A172 (cell line): ENCODE results near the gene WNT8B. TPM values are rescaled to one million over a fixed set of nuclear protein-coding genes. Genes with fewer than 3 reads are reported as not detected.
A peak's percentile ranks its signal among the peaks of the same experiment; 100 is the strongest.

Experiments
- DNase-seq: peaks from one replicate; pipeline ENCODE4 v3.0.0-alpha.2; 2015; ENCODE audit warnings: low spot score
- total RNA-seq: library from RNA; depleted of rRNA; stranded (reverse); fragments of >200 nt; shearing (Covaris generic); gene quantifications from 2 replicates; pipeline ENCODE4 v1.2.3, GENCODE V29; 2014; rRNA removed

WNT8B gene
- total RNA-seq, 1 experiment from 2014 or later = not detected

GRCh38 chr10:100519311-100520051 is 56.7 kb downstream of the WNT8B start, which contains the start of gene SEC31B:
Gene SEC31B, minus strand, starts transcription at chr10:100519861. Its CDS starts 2,909 bp downstream, at chr10:100516952.
- no peak for DNase-seq

GRCh38 chr10:100520811-100521210 is 58.0 kb downstream of the WNT8B start:
- DNase-seq = no peak

- DNase-seq = no peak
Observed at GRCh38 chr10:100522107-100522801, 59.4 kb downstream of the WNT8B start.

GRCh38 chr10:100522945-100523344 is 60.1 kb downstream of the WNT8B start:
- no peak for DNase-seq

GRCh38 chr10:100524206-100524605 is 61.4 kb downstream of the WNT8B start:
- no peak for DNase-seq

- no peak for DNase-seq
Observed at GRCh38 chr10:100524638-100525037, 61.8 kb downstream of the WNT8B start.

GRCh38 chr10:100528123-100528886 is 65.5 kb downstream of the WNT8B start:
- no peak for DNase-seq

GRCh38 chr10:100528921-100529474 is 66.2 kb downstream of the WNT8B start:
- DNase-seq = no peak

- peak; percentile 43 for DNase-seq
Observed at GRCh38 chr10:100529475-100530298, 66.9 kb downstream of the WNT8B start, which contains the start of gene NDUFB8. Gene NDUFB8, minus strand, starts transcription at chr10:100529871. Its CDS starts 20 bp downstream, at chr10:100529851.

- no peak for DNase-seq
Observed at GRCh38 chr10:100531761-100532160, 69.0 kb downstream of the WNT8B start.

Other genes starting within 250 kb of the WNT8B start
- 44.8 and 51.1 TPM in 2 replicates for gene CHUK, start 233.4 kb upstream of the WNT8B start, total RNA-seq
- gene CWF19L1, start 195.4 kb upstream of the WNT8B start, total RNA-seq = 47.1 and 54.3 TPM in 2 replicates
- 113 and 127 TPM in 2 replicates for gene BLOC1S2, start 176.3 kb upstream of the WNT8B start, total RNA-seq
- gene PKD2L1, start 132.8 kb upstream of the WNT8B start, total RNA-seq = not detected in 2 replicates
- gene SCD, start 115.8 kb upstream of the WNT8B start, total RNA-seq = 249 and 398 TPM in 2 replicates
- 1.4 TPM in 2 replicates for gene SEC31B, start 56.9 kb downstream of the WNT8B start, total RNA-seq
- 152 and 197 TPM in 2 replicates for gene NDUFB8, start 66.9 kb downstream of the WNT8B start, total RNA-seq
- 6.2 and 10.1 TPM in 2 replicates for gene HIF1AN, start 72.9 kb downstream of the WNT8B start, total RNA-seq